Activated CD8-positive, alpha-beta memory T cell treated with anti-CD3 and anti-CD28 coated beads, Interleukin-2, amount 50 U/mL, for 1 hour (primary cell): ENCODE measurements around the gene WDR75.
"Not testable (repeated sequence)": the region's sequence is repeated elsewhere in the genome, so short reads cannot be mapped to it uniquely, and the experiment has no call there.

Experiments used
- DNase-seq: peaks from one replicate; pipeline ENCODE4 v3.0.0-alpha.2; 2020; ENCODE audit errors: extremely low read depth

WDR75 gene

DNA sequence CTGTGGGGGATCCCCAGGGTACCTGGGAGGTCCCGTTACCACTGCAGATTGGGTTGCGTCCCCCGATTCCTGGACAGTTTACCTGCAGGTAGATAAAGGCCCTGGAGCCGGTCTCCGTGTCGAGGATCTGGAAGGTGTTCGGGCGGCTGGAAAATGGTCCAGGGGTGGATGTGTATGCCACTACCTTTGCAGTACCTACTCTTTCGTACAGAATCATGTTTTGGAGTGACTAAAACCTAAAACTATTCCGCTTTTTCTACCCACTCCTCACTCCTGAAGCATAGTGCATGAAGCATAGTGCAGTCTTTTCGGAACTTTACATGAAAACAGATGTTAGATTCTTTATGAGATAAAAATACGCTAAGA lies 418 bp downstream of the WDR75 start:
- no peak for DNase-seq

DNA sequence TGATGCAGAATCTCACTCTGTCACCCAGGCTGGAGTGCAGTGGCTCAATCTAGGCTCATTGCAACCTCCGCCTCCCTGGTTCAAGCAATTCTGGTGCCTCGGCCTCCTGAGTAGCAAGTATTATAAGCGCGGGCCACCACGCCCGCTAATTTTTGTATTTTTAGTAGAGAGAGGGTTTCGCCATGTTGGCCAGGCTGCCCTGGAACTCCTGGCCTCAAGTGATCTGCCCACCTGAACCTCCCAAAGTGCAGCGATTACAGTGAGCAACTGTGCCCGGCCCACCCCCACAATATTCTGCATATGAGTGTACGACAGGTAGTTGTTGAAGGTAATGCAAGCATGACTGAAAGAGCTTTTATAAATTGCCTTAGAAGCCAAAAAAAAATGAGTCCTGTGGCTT lies 1.2 kb downstream of the WDR75 start:
- DNase-seq = no peak

DNA sequence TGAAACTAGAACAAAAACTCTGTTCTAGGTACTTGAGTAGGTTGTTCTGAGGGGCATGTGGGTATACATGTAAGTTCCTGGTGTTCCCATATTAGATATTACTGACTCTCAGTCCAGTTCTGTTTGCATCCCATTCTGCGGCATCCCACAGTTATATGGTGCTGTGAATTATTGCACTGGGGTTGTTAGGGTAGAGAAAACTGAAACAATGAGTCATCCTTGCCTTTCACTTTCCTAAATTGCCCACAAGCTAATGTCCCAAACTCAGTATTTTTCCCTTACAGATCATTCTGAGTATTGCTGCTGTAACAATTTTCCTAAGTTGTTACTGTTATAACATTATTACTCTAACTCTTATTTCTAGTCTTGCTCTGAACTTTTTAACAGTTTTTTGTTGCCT lies 3.0 kb downstream of the WDR75 start:
- no peak for DNase-seq

DNA sequence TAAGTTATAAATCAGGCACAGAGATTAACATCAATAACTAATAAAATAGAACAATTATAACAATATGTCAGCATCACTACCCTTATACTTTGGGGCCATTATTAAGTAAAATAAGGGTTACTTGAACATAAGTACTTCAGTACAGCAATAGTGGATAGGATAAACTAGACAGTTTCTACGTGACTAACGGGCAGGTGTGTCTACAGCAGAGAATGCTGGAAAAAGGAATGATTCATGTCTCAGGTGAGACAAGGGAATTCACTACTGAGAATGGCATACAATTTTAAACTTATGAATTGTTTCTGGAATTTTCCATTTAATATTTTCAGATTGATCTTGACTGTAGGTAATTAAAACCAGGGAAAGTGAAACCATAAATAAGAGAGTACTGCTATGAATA lies 5.5 kb downstream of the WDR75 start:
- no peak for DNase-seq

DNA sequence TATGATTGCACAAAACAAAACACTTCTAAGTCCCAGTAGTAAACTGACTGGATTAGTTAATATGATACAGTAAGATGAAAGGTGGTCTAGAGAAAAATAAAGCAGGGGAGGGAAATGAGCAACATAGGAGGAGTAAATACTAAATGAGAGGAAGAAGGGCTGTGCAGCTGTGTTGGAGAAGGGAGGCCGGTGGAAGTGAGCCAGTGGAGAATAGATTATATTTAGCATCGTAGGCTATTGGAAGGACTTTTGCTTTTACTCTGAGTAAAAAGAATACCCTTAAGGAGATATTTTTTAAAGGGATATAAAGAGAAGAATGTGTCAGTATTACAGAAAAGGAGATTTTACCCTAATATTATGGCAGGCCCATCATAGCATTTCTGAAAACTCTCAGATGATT lies 12.7 kb downstream of the WDR75 start:
- no peak for DNase-seq

DNA sequence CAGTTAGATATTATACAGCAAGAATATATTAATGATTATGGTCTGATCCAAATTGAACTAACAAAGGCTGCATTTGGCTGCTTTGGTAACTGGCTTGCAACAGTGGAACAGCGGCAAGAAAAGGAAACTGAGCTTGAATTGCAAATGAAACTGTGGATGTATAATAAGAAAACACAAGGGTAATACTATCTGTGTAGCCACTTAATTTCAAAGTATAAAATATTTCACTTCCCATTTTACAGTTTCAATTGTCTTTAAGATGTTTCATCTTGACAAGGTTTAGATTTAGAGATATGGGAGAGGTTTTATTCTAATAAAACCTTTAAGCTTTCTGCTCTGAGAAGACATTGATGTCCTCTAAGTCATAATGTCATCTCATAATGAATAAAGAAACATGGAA lies 23.8 kb downstream of the WDR75 start:
- DNase-seq = no peak

DNA sequence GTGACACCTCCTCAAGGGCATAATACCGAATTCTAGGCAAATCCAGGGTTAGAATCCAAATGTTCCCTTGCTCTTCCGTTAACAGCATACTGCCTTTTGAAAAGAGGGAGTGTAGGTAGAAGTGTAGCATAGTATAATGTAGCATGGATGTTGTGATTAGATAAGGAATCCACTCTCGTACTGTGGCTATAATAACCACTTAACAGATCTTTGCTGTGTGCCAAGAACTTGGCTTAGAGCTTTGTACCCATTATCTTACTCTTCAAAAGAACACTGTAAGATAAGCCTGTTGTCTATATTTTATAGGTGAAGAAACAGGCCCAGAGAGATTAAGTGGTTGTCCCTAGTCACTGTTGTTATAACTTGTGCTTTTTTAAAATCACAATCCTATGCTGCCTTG lies 24.2 kb downstream of the WDR75 start:
- no peak for DNase-seq

DNA sequence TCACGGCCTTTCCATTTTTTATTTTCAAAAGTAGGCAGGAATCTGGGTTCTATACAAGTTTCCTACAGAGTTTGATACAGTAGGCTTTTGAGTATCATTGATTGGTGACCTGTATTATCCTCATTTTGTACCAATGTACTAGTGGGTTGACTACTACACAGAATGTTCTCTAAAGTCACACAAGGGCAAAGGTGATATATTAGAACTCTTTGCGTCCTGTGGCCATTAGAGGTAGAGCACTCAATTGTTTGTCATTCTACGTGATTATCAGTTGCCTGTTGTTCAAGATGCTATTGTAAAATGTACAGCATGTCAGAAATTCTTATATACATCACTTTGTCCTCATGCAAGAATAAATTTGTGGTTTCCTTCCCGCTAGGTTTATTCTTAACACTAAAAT lies 24.8 kb downstream of the WDR75 start:
- DNase-seq = no peak

DNA sequence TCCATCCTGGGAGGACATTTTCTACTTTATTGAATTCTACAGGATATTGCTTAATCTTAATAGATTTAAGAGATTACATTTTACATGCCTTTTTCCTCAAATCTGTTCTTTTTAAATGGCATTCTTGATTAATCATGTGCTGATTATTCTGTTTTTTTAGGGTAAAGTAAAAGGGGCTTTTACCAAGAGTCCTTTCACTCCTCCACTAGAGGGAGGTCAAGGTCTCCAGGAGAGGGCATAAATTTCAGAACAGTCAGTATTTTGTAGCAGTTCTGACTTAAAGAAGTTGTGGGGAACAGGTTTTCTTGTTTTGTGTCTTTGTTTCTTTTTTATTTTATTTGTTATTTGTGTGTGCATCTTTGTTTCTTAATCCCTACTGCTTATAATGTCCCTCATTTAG lies 25.4 kb downstream of the WDR75 start:
- no peak for DNase-seq

DNA sequence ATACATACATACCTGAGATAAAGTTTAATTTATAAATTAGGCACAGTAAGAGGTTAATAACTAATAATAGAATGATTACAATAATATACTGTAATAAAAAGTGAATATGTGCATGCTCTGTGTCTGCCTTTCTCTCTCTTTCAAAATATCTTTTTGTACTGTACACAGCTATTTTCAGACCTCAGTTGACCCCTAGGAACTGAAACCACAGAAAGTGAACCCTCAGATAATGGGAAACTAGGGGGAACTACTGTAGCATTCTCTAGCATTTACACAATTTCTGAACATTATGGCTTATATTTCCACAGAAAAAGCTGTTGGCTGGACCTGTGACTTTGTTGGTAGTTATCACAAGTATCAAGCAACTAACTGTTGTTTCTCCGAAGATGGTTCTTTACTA lies 25.9 kb downstream of the WDR75 start:
- no peak for DNase-seq

DNA sequence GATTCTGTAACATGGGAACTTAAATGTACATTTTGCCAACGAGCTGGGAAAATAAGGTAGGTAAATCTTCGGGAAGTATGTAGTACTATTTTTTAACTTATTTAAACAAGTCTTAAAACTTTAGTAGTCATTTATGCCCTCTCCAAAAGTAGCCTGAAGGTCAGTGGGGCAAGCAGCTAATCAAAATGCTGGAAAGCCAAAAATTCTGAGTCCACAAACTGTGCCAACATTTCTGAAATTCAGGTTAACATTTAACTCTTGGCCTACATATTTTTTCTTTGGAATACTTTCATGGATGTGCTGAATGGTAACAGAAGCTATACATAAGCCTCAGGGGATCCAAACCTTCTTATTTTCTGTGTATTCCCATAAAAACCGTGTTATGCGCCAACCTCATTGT lies 26.3 kb downstream of the WDR75 start:
- no peak for DNase-seq

DNA sequence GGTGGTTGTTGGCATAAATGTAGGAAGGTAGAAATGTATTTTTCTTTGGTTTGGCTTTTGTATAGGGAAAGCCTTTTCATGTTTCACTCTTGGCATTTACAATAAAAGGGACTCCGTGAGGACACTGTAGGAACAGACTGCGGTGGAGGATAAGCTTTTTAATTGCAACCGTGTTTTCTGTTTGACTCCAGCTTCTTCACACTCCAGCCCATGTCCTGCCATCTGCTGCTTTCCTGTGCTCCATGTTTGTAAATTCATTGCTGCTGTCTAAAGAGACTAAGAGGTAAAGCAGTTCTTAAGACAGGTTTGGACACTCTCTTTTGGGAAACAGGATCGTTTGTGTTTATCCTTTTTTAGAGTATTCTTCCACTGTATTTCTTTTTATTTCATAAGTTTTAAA lies 33.3 kb downstream of the WDR75 start:
- no peak for DNase-seq

DNA sequence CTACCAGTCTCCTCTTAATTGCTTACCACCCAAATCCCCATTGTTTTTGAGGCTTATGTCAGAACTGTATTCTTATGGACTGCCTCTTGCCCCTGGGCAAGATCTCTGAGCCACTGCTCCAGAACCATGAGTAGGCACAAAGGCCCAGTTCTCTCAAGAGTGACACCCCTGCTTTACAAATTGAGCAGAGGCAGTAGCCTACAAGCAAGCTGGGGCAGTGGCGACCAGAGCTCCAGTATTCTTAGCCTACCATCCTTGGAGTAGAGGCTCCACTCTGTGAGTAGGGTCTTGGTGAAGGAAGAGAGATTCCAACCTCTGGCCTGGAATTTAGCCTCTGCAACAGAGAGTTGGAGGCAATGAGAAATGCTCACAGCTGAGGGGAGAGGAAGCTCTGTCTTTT lies 36.5 kb downstream of the WDR75 start:
- DNase-seq = no peak

DNA sequence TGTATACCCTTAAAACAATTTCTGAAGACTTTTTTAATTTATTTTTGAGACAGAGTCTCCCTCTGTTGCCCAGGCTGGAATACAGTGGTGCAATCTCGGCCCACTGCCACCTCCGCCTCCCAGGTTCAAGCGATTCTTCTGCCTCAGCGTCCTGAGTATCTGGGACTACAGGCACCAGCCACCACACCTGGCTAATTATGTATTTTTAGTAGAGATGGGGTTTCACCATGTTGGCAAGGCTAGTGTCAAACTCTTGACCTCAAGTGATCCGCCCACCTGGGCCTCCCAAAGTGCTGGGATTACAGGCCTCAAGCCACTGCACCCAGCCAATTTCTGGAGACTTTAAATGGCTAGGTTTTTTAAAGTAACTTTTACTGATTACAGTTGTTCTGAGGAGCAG lies 37.0 kb downstream of the WDR75 start:
- DNase-seq = not testable (repeated sequence)

DNA sequence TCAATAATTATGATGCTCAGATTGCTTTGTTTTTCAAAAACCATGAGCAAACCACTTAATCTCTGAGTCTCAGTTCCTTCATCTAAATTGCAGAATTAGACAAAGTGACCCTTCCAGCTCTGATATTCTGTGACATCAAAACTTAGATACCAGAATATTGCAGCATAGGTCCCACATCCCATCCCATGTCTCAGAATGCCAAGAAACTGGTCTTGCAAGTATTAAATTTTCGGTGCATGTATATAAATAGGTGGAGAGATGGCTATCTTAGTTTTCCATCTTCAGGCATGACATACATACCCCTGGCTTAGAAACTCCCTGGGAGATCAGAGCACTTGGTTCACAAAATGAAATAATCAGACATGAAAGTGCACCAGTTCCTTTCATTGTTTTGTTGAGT lies 39.8 kb downstream of the WDR75 start:
- DNase-seq = no peak

DNA sequence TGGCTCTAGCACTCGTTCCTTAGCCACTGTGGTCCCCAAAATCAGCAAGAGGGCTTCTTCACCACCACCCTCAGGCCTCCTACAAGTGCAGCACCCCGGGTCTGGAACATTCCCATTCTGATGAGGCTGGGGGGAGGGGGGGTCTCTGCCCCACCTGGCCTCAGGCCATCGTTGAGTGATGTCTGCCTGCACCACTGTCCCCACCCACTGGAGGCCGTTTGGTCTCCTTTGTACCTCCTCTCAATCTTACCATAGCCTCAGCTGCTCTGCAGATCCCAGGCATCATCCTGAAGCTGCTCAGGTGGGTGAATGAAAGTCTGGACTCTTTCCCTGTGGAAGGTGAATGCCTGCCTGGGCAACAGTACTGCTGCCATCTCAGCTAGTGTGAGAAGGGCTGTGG lies 42.3 kb downstream of the WDR75 start:
- DNase-seq = no peak

DNA sequence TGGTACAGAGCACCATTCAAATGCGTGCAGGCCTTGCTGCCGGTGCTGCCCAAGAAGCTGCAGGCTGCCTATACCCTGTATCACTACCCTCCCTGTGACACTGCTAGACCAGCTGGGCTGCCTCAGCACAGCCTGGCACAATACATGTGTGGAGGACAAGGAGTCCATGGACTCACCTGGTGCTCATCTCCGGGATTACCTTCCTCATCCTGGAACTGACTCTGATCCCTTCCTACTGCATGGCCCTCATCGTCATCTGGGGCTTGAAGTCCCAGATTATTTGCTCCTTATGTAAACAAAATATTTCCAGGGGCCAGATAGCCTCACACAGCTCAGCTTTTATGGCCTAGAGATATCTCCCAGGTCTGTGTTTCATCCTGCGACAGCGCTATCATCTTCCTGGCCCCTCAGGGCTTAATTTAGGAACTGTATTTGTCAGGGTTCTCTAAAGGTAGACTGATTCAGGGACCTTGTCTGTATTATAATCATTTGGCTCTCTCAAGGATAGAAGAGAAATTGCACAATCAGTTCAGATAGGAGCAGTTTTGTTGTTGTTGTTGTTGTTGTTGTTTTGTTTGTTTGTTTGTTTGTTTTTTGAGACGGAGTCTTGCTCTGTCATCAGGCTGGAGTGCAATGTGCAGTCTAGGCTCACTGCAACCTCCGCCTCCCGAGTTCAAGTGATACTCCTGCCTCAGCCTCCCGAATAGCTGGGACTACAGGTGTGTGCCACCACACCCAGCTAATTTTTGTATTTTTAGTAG lies 42.9 kb downstream of the WDR75 start:
- DNase-seq = no peak

DNA sequence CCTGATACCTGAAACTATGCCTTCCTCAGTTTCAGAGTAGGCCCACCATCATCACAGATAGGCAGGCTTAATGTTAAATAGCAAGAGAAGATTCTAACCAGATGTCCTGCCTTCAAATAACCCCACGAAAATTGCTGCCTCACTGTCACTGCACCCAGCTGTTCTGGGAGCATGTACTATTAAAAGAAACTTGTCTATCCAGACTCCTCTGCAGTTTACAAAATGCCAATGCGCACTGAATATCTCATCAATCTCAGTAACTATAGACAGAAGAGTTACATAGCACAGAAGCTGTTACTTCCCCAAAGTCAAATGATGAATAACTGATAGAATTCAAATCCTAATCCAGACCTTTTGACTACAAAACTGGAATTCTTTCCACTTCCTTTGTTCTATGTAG lies 43.9 kb downstream of the WDR75 start:
- no peak for DNase-seq

DNA sequence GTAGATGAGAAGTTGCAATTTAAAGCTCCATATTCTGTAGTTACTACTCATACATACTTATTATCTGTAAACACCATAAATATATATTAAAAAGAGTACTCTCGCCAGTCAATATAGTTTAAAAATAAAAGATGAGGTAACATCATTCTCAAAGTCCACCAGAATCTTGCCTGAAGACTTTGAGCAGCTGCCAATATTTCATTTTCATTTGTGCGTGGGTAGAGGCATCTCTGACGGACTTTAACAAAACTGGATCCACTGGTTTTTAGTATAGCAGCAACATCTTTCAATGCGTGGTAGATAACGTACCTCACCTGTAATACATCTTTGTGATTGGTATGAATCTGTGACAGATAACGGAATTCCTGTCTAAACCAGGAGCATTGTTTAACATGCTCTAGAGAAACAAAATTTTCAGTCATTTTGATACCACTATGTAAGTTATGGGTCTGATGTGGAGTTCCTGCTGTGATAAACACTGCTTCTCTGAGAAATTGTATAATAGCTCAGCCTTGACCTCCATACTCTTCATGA lies 45.0 kb downstream of the WDR75 start:
- DNase-seq = no peak

DNA sequence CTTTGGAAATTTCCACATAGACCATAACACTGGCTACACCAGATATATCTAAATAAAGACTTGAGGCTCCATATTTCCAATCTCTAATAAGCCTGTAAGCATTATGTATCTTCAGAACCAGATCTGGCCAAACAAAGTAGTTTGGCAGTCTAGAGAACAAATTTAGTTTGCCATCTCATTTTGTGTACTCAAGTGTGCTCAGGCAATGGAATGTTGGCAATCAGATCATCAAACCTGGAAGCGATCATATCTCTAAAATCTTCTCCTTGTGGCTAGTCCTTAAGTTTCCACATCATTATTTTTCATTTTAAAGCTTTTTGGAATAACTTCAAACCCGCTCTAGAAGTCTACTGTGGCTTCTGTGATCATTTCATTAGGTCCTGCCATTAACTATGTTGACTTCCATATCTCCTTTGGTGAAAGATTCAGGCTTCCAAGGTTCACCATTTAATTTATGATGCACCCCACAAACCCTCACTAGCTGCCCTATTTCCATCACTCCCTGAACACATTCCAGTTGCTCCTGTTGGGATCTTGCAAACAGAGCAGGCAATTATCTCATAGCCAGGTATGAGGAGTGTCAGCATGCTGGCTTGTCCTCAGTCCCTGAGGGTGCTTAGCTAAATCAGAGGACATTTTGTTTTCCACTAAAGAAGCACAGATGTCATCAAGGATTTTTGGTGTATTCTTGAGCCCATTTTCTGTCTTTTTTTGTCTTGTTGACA lies 46.2 kb downstream of the WDR75 start:
- no peak for DNase-seq

DNA sequence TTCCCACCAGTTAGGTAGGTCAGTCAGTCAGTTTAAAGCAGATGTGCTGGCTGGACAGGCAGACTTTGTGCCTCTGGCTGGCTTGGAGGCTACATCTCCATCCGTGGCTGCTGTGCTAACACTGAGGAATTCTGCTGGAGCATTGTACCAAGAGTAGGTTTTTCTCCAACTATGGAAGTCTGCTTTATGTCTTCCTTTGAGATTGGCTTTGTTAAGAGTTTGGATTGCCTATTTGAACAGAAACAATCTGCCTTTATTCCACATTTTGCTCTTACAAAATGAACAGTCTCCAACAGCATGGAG lies 46.7 kb downstream of the WDR75 start:
- no peak for DNase-seq

DNA sequence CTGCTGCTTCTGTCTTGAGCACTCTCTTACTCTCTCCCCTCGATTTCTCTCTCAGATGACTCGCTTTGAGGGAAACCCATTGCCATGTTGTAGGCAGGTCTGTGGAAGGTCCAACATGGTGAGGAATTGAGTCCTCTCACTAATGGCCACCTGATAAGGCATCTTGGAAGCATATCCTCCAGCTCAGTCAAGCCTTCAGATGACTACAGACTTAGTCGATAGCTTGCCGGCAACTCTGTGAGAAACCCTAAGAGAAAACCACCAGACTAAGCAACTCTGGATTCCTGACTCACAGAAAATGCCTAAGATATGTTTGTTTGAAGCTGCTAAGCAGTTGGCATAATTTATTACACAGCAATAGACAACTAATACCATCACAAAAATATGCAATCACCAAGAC lies 51.2 kb downstream of the WDR75 start:
- DNase-seq = no peak

DNA sequence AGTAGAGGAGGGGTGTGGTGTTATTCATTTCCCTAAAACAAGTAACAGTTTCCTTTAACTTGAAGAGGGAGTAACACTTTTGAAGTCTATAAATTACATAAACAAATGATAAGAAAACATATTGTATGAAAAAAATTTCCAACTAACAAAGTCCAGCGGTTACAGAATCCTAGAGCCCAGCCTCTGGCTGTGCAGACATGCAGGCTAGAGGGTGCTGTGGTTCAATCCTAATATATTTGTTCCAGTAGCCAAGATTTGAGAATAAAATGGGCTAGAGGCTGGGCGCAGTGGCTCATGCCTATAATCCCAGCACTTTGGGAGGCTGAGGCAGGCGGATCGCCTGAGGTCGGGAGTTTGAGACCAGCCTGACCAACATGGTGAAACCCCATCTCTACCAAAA lies 56.9 kb downstream of the WDR75 start:
- DNase-seq = no peak

DNA sequence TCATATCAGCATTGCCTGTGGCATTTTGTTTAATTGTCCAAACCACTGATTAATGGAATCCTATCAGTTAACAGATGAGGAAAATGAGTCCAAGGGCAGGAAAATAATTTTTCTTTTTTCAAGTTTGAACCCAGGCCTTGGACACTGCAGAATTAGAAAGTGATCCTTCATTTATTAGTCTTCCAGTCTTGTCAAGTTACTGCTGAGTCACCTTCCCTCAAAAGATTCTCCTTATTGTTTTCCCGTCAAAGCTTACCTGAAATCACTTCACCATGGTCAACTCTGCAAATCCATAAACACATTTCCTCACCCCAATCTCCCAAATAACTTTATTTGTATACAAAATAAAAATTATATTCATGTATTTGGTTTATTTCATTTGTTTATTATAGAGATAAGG lies 57.9 kb downstream of the WDR75 start:
- no peak for DNase-seq
